Measurements from ENCODE around the gene RAD51.

RAD51 gene

DNA sequence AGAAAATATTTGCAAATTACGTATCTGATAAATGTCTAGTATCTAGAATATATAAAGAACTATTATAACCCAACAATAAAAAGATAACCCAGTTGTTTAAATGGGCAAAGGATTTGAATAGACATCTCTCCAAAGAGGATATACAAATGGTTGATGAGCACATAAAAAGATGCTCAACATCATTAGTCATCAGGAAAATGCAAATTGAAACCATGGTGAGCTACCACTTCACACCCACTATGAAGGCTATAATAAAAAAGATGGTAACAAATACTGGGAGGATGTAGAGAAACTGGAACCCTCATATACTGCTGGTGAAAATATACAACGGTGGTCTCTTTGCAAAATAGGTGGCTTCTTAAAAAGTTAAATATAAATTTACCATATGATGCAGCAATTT lies 28.0 kb downstream of the RAD51 start:
- FAIRE-seq = no peak

DNA sequence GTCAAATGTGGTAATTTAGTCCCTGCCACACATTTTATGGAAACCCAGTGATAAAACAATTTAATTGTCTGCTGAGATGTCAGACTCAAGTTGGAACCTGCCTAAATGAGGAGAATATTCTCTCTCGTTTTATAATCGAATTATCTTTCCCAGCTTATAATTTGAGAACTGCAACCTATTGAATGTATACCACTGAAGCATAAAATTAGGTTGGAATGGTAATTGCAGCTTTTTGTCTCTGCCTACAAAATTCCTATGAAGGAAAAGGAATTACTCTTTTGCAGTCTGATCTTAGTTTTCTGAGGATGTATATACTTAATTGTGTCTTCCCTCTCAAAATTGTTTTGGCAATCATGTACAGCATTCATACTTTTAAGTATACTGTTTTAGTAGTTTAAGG lies 28.9 kb downstream of the RAD51 start:
- no peak for FAIRE-seq

DNA sequence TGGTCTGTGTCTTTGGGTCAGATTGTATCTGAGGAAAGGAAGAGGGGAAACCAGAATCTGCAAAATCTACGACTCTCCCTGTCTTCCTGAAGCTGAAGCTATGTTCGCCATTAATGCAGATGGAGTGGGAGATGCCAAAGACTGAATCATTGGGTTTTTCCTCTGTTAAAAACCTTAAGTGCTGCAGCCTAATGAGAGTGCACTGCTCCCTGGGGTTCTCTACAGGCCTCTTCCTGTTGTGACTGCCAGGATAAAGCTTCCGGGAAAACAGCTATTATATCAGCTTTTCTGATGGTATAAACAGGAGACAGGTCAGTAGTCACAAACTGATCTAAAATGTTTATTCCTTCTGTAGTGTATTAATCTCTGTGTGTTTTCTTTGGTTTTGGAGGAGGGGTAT lies 36.1 kb downstream of the RAD51 start:
- FAIRE-seq = no peak

GRCh38 chr15:40736575-40736974 lies 41.6 kb downstream of the RAD51 start:
- FAIRE-seq = no peak

DNA sequence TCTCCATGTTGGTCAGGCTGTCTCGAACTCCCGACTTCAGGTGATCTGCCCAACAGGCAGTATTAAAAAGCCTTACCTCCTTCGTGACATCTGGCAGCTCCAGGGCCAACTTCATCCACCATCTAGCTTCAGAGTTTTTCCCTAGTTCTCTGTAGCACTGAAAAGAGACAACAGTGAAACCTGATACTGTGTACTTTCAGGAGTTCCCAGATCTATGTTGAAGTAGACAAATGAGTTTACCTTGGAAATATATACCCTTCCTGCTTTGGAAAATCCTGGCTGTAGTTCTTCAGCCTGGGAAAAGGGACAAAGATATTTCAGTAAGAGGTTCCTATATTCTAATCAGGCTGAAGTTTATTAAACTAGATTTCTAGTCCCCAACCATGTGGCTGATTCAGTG lies 42.1 kb downstream of the RAD51 start:
- no peak for FAIRE-seq

- FAIRE-seq = no peak
Observed at GRCh38 chr15:40739047-40739446, 44.1 kb downstream of the RAD51 start.

DNA sequence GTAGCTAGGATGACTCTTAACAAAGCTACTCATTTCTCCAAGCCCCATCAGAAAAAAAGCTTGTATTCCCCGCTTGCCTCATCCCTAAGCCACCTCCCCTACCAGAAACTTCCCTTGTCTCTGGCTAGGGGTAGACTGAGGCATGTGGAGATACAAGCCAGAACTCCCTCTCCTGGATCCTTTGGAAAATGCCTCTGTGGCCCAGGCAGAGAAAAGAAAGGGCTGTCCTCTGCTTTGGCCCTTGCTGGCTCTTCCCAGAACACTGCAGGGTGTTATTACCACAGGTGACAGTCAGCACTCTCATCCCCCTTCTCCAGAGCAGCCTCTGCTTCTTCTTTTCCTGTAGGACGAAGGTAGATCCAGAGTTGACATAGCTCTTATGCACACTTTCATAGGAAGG lies 44.9 kb downstream of the RAD51 start:
- FAIRE-seq = no peak

DNA sequence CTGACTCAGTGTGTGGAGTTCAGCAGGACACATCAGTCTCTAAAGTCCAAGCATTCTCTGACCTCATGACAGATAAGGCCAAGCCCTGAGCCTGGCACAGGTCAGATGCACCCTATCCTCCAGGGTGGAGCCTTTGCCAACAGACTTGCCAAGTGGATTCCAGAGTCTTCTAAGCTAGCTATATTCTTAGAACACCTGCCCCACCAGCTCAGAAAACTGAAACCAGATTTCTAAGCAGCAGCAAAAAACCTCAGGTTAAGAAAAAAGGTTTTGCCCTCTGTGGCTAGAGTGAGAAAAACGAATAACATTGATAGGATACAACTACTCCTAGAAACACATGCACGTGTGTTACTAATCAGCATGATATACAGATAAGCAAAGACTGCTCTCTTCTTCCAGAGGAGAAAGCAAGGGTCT lies 48.5 kb downstream of the RAD51 start:
- FAIRE-seq = no peak

- no peak for FAIRE-seq
Observed at GRCh38 chr15:40743921-40744814, 49.2 kb downstream of the RAD51 start.

DNA sequence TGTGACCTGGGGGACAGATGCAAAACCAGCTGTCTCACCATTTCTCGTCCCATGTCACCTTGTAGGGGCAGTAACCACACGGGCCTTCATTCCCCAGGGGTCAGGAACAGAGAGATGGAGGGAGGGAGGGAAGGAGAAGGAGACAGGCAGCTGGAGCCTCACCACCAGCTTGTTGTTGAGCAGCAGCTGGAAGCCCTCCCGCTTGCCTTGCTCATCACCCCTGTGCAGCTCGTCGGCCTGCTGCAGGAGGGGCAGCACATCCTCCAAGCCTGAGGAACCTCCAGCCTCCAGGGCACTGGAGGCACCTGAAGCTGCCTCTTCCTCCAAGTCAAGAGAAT lies 49.8 kb downstream of the RAD51 start:
- no peak for FAIRE-seq

DNA sequence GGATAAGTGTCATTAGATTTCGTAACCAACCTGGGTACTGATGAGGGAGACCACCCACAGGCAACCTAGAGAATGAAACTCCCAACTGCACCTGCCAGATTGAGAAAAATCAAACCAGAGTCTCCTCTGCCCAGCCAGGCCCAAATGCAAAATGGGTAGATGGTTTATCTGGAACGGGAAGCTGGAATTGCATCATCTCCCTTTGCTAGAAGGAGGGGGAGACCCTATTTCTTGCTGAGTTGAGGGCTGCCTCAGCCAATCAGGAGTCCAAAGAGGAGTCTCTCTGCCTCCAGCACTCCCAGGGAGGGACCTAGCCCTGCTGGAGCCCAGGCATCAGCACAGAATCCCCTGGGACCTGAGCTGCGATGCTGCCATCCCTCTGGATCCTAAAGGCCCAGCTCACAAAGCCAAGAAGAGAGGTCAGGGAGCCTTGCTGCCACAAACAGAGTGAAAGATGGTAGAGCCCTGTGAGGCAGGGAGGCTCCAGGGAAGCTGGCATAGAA lies 52.0 kb downstream of the RAD51 start:
- FAIRE-seq = no peak

DNA sequence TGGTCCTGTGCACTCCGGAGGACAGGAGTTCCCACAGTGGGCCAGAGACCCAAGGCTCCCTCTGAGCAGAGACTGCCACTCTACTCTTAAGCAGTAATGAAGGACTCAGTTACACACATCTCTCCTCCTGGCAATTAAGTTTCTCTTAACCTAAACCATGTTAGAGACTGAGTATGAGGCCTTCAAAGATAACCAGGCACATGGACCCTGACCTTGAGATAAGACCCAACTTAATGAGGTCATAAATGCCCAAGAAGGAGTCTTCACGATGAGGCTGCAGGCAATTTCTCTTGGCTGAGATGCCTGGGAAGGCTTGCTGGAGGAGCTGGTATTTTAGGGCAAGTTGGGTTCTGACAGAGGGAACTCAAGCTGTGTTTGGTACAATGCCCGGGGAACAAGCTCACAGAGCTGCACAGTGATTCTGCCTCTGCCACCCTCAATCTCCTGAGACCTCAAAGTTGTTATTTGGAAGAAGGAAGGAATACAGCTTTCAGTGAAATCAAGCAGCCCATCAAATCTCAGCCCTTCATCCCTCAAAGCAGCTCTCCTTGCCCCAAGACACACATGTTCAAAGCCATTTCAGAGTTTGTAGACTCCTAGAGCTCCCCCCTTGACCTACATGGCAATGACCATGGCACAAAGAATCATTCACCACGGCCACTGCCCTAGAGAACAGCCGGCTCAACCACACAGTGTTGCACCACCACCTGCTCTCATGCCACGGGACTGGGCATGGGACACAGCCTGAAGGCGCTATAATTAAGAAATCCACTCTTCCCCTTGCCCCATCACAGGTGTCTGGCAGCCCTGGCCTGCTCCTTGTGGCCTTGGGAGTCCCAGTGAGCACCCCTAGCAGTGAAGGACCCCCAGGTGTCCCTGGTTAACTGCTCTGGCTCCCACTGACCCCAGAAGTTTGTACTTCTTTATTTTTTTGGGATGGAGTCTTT lies 53.0 kb downstream of the RAD51 start:
- no peak for FAIRE-seq

- FAIRE-seq = no peak
Observed at GRCh38 chr15:40749151-40749630, 54.2 kb downstream of the RAD51 start.

DNA sequence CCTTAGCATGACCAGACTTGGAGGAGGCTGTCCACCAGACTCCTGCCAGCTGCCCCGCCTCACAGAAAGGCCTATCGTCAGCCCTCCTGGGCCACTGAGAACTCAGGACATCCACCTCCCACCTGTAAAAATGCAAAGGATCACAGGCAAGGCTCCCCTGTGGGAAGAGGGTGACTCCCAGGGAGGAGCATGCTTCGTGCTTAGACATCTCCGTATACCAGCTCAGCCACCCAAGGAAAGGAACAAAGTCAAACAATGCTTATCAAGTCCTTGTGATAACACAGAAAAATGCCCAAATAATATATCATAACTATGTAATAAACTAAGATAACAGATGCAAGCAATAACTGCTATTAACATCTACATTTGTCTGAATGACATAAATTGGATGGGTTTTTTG lies 55.9 kb downstream of the RAD51 start:
- FAIRE-seq = no peak

- no peak for FAIRE-seq
Observed at GRCh38 chr15:40751745-40752144, 56.8 kb downstream of the RAD51 start.

DNA sequence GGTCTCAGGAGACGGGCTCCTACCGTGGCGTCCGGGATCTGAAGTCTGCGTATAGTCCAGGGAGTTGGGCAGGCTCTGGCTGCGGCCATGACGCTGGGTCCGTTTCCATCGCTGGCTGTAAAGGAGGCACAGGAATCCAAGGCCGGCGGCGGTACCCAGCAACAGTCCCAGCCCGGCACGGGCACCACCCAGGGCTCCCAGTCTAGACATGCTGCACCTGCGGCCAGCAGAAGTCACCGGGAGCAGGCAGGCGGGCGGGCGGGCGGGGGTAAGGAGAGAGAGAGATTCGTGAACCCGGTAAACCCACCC lies 59.6 kb downstream of the RAD51 start:
- no peak for FAIRE-seq

DNA sequence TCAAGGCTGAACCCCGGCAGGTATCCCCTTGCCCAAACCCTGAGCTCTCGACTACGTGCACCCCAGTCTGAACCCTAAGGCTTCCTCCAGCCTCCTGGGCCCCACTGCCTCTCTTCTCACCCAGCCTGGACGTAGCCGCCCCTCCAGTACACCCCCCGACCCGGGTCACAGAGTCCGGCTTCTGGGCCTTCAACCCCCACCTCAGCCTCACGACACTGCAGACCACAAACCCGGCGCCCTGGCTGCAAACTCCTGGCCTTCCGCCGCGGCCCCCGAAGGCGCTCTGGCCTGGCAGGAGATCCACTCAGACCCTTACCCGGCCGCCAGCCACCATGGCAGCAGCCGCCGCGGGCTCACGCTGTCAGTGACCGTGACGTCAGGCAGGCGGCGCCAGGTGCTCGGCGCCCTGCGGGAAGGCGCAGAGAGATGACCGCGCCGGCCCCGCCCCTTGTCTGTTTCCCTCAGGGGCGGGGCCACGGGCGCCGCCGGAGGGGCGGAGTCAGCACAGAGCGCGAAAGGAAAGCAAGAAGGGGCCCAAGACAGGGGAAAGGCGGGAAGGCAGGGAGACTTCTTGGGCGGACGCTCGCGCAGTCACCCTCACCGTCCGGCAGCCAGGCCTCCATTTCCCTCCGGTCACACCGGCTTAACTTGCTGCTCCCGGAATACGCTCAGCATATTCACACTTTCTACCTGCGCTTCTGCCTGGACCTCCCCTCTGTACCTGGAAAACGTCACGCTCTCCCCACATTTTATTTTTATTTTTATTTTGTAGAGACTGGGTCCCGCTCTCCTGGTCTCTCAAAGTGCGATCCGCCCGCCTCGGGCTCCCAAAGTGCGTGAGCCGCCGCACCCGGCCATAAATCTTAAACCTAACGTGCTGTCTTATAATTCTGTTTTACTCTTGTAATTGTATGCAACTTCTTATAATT lies 60.2 kb downstream of the RAD51 start, which contains the start of gene RMDN3:
Gene RMDN3 (minus strand): TSS at position 372 of the 929 bp plus-strand sequence. CDS start 471 bp downstream, outside the sequence.
- FAIRE-seq = peak; percentile 5

DNA sequence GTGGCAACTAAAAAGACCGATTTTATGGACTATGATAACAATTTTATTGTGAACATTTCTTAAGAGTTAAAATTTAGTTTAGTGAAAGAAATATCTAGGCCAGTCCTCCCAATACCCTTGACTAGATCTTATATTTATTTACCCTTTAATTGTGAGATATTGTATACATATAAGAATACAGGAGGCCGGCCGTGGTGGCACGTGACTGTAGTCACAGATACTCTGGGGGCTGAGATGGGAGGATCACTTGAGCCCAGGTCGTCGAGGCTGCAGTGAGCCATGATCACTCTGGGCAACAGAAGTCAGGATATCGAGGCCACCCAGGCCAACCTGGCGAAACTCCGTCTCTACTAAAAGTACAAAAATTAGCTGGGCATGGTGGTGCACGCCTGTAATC lies 60.8 kb downstream of the RAD51 start:
- FAIRE-seq = no peak

DNA sequence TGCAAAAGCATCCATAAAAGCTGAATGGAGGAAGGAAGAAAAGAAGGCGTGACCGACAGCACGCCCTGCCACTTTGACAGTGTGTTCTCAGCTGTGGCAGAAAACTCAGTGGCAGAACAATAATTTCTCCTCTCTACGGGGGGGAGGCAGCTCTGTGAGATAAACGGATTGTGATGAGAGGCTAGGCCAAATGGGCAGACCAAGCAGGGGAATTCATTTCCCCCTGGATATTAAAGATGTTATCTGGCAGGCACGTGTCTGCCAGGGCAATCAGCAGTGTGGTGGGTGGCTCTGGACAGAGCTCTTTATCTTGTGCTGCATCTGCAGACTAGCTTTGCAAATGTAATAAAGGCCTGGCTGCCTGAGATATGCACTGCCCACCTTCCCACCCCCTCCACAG lies 62.0 kb downstream of the RAD51 start:
- no peak for FAIRE-seq

- FAIRE-seq = no peak
Observed at GRCh38 chr15:40759961-40760360, 65.0 kb downstream of the RAD51 start.

- no peak for FAIRE-seq
Observed at GRCh38 chr15:40762919-40763800, 68.2 kb downstream of the RAD51 start.

Data from TTC549 (cell line).